Mesothelial cell of epicardium (in vitro differentiated cells): ENCODE results near the gene NCSTN. TPM values are rescaled to one million over a fixed set of nuclear protein-coding genes. Genes with fewer than 3 reads are reported as not detected.

Experiments
- DNase-seq, 2 experiments: peaks; one replicate each; pipeline ENCODE4 v3.0.0; 2021; ENCODE audit warnings: low spot score in 2 of 2; ENCODE audit not compliant: unreplicated experiment in 2 of 2
- H3K27ac Mint-ChIP-seq: 2 replicates; pipeline ENCODE4 v1.8.0; 2021; ENCODE audit warnings: mixed read lengths
- H3K27me3 Mint-ChIP-seq: 2 replicates; pipeline ENCODE4 v1.8.0; 2021; ENCODE audit warnings: low read depth, mixed read lengths
- H3K36me3 Mint-ChIP-seq: 2 replicates; pipeline ENCODE4 v1.8.0; 2021; ENCODE audit warnings: mixed read lengths
- H3K4me1 Mint-ChIP-seq: 2 replicates; pipeline ENCODE4 v1.8.0; 2021; ENCODE audit warnings: mixed read lengths
- H3K4me3 Mint-ChIP-seq: 2 replicates; pipeline ENCODE4 v1.8.0; 2021; ENCODE audit warnings: mild to moderate bottlenecking, moderate library complexity, mixed read lengths
- H3K9me3 Mint-ChIP-seq: 2 replicates; pipeline ENCODE4 v1.8.0; 2021; ENCODE audit warnings: mixed read lengths
- total RNA-seq: library from RNA; stranded (reverse); gene quantifications from 3 replicates; pipeline ENCODE4 v1.2.1, GENCODE V29; 2021
- TF ChIP-seq, protein P1 (sequence below): fragments of 200-600 bp; sonication (generic); IDR thresholded peaks from one replicate; pipeline ENCODE4 v1.5.0; 2021; ENCODE audit warnings: antibody characterized with exemption; ENCODE audit not compliant: unreplicated experiment

Gene NCSTN
- total RNA-seq, 1 donor from 2014 or later = 94.6 TPM

DNA sequence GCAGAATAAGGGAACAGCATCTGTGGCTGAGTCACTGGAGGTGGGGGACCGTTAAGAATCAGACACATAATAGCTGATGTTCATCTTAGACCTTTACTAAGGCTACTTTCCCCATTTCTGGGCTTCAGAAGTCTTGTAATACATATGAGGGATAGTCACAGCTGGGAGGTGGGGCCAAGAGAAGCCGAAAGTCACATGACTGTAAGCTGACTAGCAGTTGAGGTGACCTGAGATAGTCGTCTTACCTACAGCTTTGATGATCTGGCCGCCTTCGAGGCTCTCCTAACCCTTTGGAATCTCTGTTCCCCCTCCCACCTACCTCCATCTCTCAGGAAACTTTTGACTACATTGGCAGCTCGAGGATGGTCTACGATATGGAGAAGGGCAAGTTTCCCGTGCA lies 9.4 kb downstream of the NCSTN start:
- TF ChIP-seq, protein P1, sequence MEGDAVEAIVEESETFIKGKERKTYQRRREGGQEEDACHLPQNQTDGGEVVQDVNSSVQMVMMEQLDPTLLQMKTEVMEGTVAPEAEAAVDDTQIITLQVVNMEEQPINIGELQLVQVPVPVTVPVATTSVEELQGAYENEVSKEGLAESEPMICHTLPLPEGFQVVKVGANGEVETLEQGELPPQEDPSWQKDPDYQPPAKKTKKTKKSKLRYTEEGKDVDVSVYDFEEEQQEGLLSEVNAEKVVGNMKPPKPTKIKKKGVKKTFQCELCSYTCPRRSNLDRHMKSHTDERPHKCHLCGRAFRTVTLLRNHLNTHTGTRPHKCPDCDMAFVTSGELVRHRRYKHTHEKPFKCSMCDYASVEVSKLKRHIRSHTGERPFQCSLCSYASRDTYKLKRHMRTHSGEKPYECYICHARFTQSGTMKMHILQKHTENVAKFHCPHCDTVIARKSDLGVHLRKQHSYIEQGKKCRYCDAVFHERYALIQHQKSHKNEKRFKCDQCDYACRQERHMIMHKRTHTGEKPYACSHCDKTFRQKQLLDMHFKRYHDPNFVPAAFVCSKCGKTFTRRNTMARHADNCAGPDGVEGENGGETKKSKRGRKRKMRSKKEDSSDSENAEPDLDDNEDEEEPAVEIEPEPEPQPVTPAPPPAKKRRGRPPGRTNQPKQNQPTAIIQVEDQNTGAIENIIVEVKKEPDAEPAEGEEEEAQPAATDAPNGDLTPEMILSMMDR = no peak
- Mint-ChIP-seq H3K4me3 (no peak overlapping the region), H3K4me1 (no peaks in the 10 kb centered on the region), H3K36me3 (peaks cover 42% of the 10 kb centered on the region), H3K9me3 (no peaks in the 10 kb centered on the region), H3K27ac (no peak overlapping the region), H3K27me3 (no peaks in the 10 kb centered on the region)
- DNase-seq = no peak

DNA sequence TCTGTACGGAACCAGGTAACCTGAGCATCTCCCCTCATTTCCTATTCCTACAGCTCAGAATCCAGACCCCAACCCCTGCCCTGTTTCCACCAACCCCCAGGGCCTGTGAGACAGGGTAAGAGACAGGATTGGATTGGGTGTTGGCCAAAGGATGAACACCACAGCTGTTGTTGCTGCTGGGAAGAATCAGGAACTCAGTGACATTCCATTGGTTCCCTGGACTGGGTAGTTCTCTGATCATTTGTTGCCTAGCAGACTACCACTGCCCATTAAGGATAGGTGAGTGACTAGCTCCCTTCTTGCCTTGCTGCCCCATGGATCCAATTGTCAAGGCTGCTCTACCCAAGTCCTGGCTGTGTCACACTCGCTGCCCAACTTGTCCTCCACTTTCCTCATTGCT lies 10.0 kb downstream of the NCSTN start:
- Mint-ChIP-seq H3K9me3 (no peaks in the 10 kb centered on the region), H3K27ac (no peak overlapping the region), H3K27me3 (no peaks in the 10 kb centered on the region), H3K4me3 (no peak overlapping the region), H3K4me1 (no peaks in the 10 kb centered on the region), H3K36me3 (peaks cover 44% of the 10 kb centered on the region)
- TF ChIP-seq, protein P1 = no peak
- DNase-seq = no peak

DNA sequence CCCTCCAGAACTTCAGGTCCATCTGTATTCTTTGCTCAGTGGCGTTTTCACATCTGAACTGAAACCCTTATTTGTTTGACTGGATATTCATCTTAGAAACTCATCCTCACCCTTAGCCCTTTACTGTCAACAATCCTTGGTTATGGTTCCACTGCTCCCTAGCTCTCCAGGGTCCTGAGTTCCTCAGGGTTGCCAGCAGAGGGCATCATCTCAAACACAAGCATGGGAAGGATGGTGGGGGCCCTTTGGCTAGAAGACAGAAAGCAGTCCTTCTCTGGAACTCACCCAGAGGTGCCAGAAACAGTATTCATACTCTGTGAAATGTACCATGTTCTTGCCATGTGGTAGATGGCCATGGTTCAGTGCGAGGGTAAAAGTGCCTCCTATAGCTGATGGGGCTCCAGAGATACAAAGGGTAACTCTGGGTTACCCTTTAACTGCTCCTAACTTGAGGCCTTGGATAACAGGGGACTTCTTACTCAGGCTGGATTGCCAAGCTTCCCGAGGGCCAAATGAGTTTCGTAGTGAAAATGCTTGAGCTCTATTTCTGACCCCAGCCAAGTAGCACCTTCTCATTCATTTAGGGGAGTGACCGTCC lies 11.3 kb downstream of the NCSTN start:
- Mint-ChIP-seq H3K36me3 (peaks cover 53% of the 10 kb centered on the region), H3K9me3 (no peaks in the 10 kb centered on the region), H3K27me3 (no peaks in the 10 kb centered on the region), H3K4me3 (no peak overlapping the region), H3K27ac (no peak overlapping the region), H3K4me1 (no peaks in the 10 kb centered on the region)
- TF ChIP-seq, protein P1 = no peak
- DNase-seq = no peak

GRCh38 chr1:160357286-160358002 lies 14.3 kb downstream of the NCSTN start:
- peaks cover 52% of the 10 kb centered on the region for H3K36me3 Mint-ChIP-seq
- H3K9me3 Mint-ChIP-seq = no peaks in the 10 kb centered on the region
- peaks cover 5% of the 10 kb centered on the region for H3K4me1 Mint-ChIP-seq
- no peak overlapping the region for H3K4me3 Mint-ChIP-seq
- no peaks in the 10 kb centered on the region for H3K27me3 Mint-ChIP-seq
- H3K27ac Mint-ChIP-seq = no peak overlapping the region
- TF ChIP-seq, protein P1 = no peak
- no peak for DNase-seq

- Mint-ChIP-seq H3K27ac (no peak overlapping the region), H3K9me3 (no peaks in the 10 kb centered on the region), H3K4me1 (peaks cover 8% of the 10 kb centered on the region), H3K36me3 (peaks cover 48% of the 10 kb centered on the region), H3K27me3 (no peaks in the 10 kb centered on the region), H3K4me3 (no peak overlapping the region)
- no peak for DNase-seq
- TF ChIP-seq, protein P1 = no peak
These were observed 14.9 kb downstream of the NCSTN start for GRCh38 chr1:160358073-160358472.
